NB4 (cell line): Measurements from ENCODE around the gene C17orf113.
"Not testable (repeated sequence)": the region's sequence is repeated elsewhere in the genome, so short reads cannot be mapped to it uniquely, and the experiment has no call there.

Experiments
- DNase-seq: peaks from one replicate; pipeline ENCODE4 v3.0.0; 2010; ENCODE audit warnings: low read depth
- H3K4me3 ChIP-seq: one replicate; pipeline ENCODE4 v1.5.1; 2011; ENCODE audit warnings: mild to moderate bottlenecking, low read depth, low read length, moderate library complexity
- MYC ChIP-seq: IDR thresholded peaks from 2 replicates; pipeline ENCODE4 v1.6.1; 2011; ENCODE audit warnings: low read depth, low read length
- POLR2A ChIP-seq: IDR thresholded peaks from 2 replicates; pipeline ENCODE4 v1.6.1; 2011; ENCODE audit warnings: mild to moderate bottlenecking; ENCODE audit not compliant: insufficient read length; ENCODE audit errors: extremely low read depth
- TF ChIP-seq, protein P1 (sequence below): IDR thresholded peaks from one replicate; pipeline ENCODE4 v1.5.1; 2012; ENCODE audit warnings: low read depth, low read length
- TF ChIP-seq, protein P2 (sequence below): IDR thresholded peaks from 2 replicates; pipeline ENCODE4 v1.6.1; 2011; ENCODE audit warnings: low read depth, low read length

Gene C17orf113

DNA sequence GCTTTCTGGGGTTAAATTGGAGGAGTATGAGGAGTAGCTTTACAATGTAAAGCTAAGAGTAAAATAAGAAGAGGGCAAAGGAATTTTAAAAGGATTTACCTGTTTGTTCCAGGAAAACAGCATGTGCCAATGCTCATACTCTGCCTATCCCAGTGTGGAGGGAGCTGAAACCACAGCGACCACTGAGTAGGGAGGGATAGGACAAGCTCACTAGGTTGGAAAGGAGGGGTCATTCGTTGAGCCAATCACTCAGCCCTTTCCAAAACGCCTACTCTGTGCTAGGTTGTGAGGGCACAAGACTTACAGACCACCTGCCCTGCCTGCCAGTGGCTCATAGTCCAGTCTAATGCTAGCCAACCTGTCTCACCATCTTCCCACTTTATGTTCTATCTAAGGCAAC lies 32.1 kb downstream of the C17orf113 start:
- peak; percentile 70 for DNase-seq

DNA sequence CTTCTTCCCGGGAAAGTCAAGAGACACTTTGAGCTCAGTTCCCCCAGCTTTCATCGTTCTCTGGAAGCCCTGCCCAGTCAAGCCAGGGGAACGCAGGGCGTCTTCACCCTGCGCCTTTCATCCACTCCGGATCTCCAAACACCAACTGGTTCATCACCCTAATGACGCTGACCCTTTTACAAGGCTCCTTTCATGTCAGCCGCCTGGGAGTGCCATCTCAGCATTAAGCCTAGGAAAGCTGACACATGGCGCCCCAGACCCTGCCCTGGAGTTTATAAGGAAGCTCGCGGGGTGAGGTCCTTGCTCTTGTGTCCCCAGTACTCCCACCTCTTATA lies 32.6 kb downstream of the C17orf113 start:
- peak overlapping the region; percentile 75 for H3K4me3 ChIP-seq
- DNase-seq: peak; percentile 61
- TF ChIP-seq, protein P1, sequence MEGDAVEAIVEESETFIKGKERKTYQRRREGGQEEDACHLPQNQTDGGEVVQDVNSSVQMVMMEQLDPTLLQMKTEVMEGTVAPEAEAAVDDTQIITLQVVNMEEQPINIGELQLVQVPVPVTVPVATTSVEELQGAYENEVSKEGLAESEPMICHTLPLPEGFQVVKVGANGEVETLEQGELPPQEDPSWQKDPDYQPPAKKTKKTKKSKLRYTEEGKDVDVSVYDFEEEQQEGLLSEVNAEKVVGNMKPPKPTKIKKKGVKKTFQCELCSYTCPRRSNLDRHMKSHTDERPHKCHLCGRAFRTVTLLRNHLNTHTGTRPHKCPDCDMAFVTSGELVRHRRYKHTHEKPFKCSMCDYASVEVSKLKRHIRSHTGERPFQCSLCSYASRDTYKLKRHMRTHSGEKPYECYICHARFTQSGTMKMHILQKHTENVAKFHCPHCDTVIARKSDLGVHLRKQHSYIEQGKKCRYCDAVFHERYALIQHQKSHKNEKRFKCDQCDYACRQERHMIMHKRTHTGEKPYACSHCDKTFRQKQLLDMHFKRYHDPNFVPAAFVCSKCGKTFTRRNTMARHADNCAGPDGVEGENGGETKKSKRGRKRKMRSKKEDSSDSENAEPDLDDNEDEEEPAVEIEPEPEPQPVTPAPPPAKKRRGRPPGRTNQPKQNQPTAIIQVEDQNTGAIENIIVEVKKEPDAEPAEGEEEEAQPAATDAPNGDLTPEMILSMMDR: no peak
- TF ChIP-seq POLR2A (no peak), MYC (no peak)
- TF ChIP-seq, protein P2, sequence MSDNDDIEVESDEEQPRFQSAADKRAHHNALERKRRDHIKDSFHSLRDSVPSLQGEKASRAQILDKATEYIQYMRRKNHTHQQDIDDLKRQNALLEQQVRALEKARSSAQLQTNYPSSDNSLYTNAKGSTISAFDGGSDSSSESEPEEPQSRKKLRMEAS: no peak

More for the DNA sequence above, 32.1 kb downstream of the C17orf113 start:
- TF ChIP-seq, protein P1: no peak
- TF ChIP-seq MYC (no peak), POLR2A (no peak)
- TF ChIP-seq, protein P2: no peak
- H3K4me3 ChIP-seq: peak overlapping the region; percentile 75

- H3K4me3 ChIP-seq: peak within 1 kb of the TSS; percentile 75
- DNase-seq: peak; percentile 95
- peak; percentile 89 for TF ChIP-seq MYC
- TF ChIP-seq, protein P1: no peak
- TF ChIP-seq POLR2A: peak; percentile 79
- TF ChIP-seq, protein P2: peak; percentile 69
Observed at GRCh38 chr17:42016941-42017865, 33.2 kb downstream of the C17orf113 start, which contains the start of gene DNAJC7. TSS of gene DNAJC7 (minus strand) at chr17:42017439. CDS start at chr17:42017416, 23 bp downstream.

DNA sequence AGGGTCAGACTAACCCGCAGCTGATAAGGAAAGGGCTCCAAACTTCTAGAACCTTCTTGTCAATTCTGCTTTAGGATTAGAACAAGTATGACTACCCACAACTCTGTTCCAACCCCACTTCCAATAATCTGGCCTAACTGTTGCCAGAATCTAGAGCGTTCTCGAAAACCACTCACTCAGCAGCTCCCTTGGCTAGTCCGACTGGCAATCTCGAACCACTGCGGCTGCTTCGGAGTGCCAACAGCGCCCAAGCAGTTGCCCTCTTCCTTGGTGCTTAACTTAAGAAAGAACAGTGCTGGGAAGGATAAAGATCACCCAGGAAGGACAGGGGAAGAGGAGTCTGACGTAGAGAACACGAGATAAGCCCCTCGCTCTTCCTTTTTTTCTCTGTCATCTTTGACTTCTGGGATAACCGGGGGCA lies 34.0 kb downstream of the C17orf113 start:
- TF ChIP-seq, protein P1: no peak
- TF ChIP-seq MYC: no peak
- TF ChIP-seq, protein P2: no peak
- TF ChIP-seq POLR2A: no peak
- peak overlapping the region; percentile 75 for H3K4me3 ChIP-seq
- no peak for DNase-seq

- not testable (repeated sequence) for DNase-seq, H3K4me3 ChIP-seq
Observed at GRCh38 chr17:42013740-42014139, 36.7 kb downstream of the C17orf113 start.

- not testable (repeated sequence) for DNase-seq, H3K4me3 ChIP-seq
Observed at GRCh38 chr17:42012363-42012762, 38.0 kb downstream of the C17orf113 start.
